ENCODE measurements around the gene CLN3.
"Not testable (repeated sequence)": the region's sequence is repeated elsewhere in the genome, so short reads cannot be mapped to it uniquely, and the experiment has no call there.

CLN3 gene

DNA sequence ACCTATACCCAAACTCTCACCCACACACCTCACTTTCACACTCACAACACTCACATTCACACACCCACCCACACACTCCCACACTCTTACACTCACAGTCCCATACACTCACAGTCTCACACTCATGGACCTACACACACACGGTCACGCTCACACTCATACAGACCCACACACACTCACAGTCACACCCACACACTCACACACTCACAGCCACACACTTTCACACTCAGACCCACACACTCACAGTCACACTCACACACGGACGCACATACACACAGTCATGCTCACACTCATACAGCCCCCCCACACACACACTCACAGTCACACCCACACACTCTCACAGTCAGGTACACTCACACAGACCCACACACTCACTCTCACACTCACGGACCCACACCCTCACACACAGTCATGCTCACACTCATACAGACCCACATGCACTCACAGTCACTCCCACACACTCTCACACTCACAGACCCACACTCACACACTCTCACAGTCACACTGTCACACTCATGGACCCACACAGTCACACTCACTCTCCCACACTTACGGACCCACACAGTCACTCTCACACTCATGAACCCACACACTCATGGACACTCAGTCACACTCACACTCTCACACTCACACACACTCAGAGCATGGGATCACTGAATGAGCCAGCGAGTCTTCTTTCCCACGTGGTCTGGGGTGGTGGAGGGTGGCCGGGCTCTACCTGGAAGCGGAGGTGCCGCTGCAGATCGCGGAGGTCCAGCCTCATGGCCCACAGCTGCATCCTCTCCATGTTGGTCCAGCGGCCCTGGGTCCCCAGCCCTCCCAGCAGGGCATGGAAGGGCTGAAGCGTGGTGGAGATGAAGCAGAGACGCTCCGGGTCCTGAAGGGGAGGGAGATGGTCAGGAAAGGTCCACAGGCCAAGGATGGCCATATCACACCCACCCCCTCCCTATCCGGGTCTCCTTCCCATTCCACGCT is 9.7 kb upstream of the CLN3 start:
- Histone ChIP-seq H3F3A (ENCODE audit: insufficient read depth) (no peaks in the 10 kb centered on the region), H3K4me3 (ENCODE audit: insufficient read depth, low read length, poor library complexity, severe bottlenecking) (no peak overlapping the region), H3K4me2 (ENCODE audit: low read depth, low read length, poor library complexity, severe bottlenecking) (no peak overlapping the region), H3K27me3 (ENCODE audit: low read length) (no peaks in the 10 kb centered on the region), H3K9me2 (replicated peaks; ENCODE audit: insufficient read depth, low read length) (no peaks in the 10 kb centered on the region), H3K9ac (ENCODE audit: low read length) (no peak overlapping the region), H2AFZ (ENCODE audit: low read depth, low read length, severe bottlenecking) (no peak overlapping the region), H3K27ac (ENCODE audit: low read depth, low read length) (no peak overlapping the region), H3K79me2 (ENCODE audit: insufficient read depth, low read length) (no peaks in the 10 kb centered on the region), H4K20me1 (ENCODE audit: low read depth, low read length) (no peaks in the 10 kb centered on the region), H3K9me3 (ENCODE audit: insufficient read depth, low read length) (no peaks in the 10 kb centered on the region), H3K36me3 (ENCODE audit: low read length) (no peaks in the 10 kb centered on the region)
- TF ChIP-seq, protein P1, sequence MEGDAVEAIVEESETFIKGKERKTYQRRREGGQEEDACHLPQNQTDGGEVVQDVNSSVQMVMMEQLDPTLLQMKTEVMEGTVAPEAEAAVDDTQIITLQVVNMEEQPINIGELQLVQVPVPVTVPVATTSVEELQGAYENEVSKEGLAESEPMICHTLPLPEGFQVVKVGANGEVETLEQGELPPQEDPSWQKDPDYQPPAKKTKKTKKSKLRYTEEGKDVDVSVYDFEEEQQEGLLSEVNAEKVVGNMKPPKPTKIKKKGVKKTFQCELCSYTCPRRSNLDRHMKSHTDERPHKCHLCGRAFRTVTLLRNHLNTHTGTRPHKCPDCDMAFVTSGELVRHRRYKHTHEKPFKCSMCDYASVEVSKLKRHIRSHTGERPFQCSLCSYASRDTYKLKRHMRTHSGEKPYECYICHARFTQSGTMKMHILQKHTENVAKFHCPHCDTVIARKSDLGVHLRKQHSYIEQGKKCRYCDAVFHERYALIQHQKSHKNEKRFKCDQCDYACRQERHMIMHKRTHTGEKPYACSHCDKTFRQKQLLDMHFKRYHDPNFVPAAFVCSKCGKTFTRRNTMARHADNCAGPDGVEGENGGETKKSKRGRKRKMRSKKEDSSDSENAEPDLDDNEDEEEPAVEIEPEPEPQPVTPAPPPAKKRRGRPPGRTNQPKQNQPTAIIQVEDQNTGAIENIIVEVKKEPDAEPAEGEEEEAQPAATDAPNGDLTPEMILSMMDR (IDR thresholded peaks at IDR 0.05; ENCODE audit: insufficient read depth, low read length, poor library complexity, severe bottlenecking): no peak
- no peak for TF ChIP-seq EZH2phosphoT487 (conservative IDR thresholded peaks at IDR 0.05; ENCODE audit: low read length)

DNA sequence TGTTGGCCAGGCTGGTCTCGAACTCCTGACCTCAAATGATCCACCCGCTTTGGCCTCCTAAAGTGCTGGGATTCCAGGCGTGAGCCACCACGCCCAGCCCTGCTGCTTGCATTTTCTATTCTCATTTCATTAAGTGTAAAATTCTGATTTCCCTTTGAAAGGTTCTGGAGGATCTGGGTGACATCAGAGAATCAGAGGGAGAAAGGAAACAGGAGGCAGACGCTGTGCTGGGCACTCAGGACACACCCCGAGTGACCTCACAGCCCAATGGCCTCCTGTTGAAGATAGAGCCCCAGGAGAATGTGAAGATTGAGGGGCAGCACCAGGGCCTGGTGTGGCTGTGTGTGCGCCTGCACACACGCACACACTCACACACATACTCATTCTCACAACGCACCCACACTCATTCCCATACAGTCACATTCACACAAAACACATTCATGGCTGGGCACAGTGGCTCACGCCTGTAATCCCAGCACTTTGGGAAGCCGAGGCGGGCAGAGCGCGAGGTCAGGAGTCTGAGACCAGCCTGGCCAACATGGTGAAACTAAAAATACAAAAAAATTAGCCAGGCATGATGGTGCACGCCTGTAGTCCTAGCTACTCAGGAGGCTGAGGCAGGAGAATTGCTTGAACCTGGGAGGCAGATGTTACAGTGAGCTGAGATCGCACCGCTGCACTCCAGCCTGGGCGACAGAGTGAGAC is 8.8 kb upstream of the CLN3 start:
- H3K4me2 ChIP-seq (ENCODE audit: low read depth, low read length, poor library complexity, severe bottlenecking); H3F3A ChIP-seq (ENCODE audit: insufficient read depth); H3K79me2 ChIP-seq (ENCODE audit: insufficient read depth, low read length); H3K27me3 ChIP-seq (ENCODE audit: low read length); H3K4me3 ChIP-seq (ENCODE audit: insufficient read depth, low read length, poor library complexity, severe bottlenecking); H2AFZ ChIP-seq (ENCODE audit: low read depth, low read length, severe bottlenecking); H3K9me3 ChIP-seq (ENCODE audit: insufficient read depth, low read length); H3K9me2 ChIP-seq (replicated peaks; ENCODE audit: insufficient read depth, low read length); H3K27ac ChIP-seq (ENCODE audit: low read depth, low read length); H3K9ac ChIP-seq (ENCODE audit: low read length); H3K36me3 ChIP-seq (ENCODE audit: low read length); H4K20me1 ChIP-seq (ENCODE audit: low read depth, low read length): not testable (repeated sequence)

DNA sequence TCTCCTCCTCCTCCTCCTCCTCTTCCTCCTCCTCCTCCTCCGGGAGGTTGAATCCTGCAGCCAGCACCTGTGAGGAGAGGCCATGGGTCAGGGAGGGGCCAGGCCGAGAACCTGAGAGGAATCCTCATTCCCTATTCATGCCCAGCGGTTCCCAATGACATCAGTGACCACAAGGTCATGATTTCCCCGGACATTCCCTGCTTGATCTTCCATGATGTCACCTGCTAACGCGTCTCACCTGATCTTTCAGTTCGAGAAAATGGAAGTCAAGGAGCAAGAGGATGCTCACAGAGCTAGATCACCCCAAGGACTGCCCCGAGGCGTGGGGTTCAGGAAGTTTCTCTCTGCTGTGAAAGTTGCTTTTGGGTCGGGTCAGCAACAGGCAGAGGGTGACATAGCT is 8.0 kb upstream of the CLN3 start:
- Histone ChIP-seq H3K27ac (ENCODE audit: low read depth, low read length) (no peak overlapping the region), H3K9ac (ENCODE audit: low read length) (no peak overlapping the region), H3K4me2 (ENCODE audit: low read depth, low read length, poor library complexity, severe bottlenecking) (no peak overlapping the region), H3K9me3 (ENCODE audit: insufficient read depth, low read length) (no peaks in the 10 kb centered on the region), H3K27me3 (ENCODE audit: low read length) (no peaks in the 10 kb centered on the region), H3K9me2 (replicated peaks; ENCODE audit: insufficient read depth, low read length) (no peaks in the 10 kb centered on the region), H3K4me3 (ENCODE audit: insufficient read depth, low read length, poor library complexity, severe bottlenecking) (no peak overlapping the region), H3K36me3 (ENCODE audit: low read length) (no peaks in the 10 kb centered on the region), H4K20me1 (ENCODE audit: low read depth, low read length) (no peaks in the 10 kb centered on the region), H3F3A (ENCODE audit: insufficient read depth) (0 out of 2 replicates have a peak, but pooled peaks cover under 1% of the 10 kb centered on the region), H2AFZ (ENCODE audit: low read depth, low read length, severe bottlenecking) (no peak overlapping the region), H3K79me2 (ENCODE audit: insufficient read depth, low read length) (no peaks in the 10 kb centered on the region)
- TF ChIP-seq, protein P1 (IDR thresholded peaks at IDR 0.05; ENCODE audit: insufficient read depth, low read length, poor library complexity, severe bottlenecking): no peak
- no peak for TF ChIP-seq EZH2phosphoT487 (conservative IDR thresholded peaks at IDR 0.05; ENCODE audit: low read length)

All from SU-DHL-6 (cell line).